Right lobe of liver (tissue), 4 donors: ENCODE data around the gene C18orf54.
"Not testable (repeated sequence)": the region's sequence is repeated elsewhere in the genome, so short reads cannot be mapped to it uniquely, and the experiment has no call there.

Source experiments
- POLR2A ChIP-seq: fragments of 450-650 bp; IDR thresholded peaks from one replicate; pipeline ENCODE4 v1.6.1; 2017; ENCODE audit warnings: antibody characterized with exemption, mild to moderate bottlenecking
- TF ChIP-seq, protein P1 (sequence below), 4 donors: fragments of 200-600 bp in 3 of 4; fragments of 450-650 bp in 1 of 4; IDR thresholded peaks; one replicate each; pipeline versions ENCODE4 v1.5.1 to v1.8.0; 2016 to 2022; ENCODE audit warnings: antibody characterized with exemption in 4 of 4, mild to moderate bottlenecking in 2 of 4
- donor health status: DM: no; HTN: no; CAD: no.
- donor health status: DM: no; HTN: no; CAD: no.
- donor health status: DM: no; HTN: yes; CAD: no.

GRCh38 chr18:54386800-54387495, 29.2 kb downstream of the C18orf54 start:
- not testable (repeated sequence) for TF ChIP-seq POLR2A
- TF ChIP-seq, protein P1, sequence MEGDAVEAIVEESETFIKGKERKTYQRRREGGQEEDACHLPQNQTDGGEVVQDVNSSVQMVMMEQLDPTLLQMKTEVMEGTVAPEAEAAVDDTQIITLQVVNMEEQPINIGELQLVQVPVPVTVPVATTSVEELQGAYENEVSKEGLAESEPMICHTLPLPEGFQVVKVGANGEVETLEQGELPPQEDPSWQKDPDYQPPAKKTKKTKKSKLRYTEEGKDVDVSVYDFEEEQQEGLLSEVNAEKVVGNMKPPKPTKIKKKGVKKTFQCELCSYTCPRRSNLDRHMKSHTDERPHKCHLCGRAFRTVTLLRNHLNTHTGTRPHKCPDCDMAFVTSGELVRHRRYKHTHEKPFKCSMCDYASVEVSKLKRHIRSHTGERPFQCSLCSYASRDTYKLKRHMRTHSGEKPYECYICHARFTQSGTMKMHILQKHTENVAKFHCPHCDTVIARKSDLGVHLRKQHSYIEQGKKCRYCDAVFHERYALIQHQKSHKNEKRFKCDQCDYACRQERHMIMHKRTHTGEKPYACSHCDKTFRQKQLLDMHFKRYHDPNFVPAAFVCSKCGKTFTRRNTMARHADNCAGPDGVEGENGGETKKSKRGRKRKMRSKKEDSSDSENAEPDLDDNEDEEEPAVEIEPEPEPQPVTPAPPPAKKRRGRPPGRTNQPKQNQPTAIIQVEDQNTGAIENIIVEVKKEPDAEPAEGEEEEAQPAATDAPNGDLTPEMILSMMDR (IDR thresholded peaks at IDR 0.05), result not testable (repeated sequence)
